Measurements from ENCODE around the gene SNAPIN.

GRCh38 chr1:153633754-153634665 is 24.5 kb upstream of the SNAPIN start, which contains the start of gene CHTOP:
- TF ChIP-seq POLR2A (IDR thresholded peaks at IDR 0.05) (peak; percentile 94), CTCF (IDR thresholded peaks at IDR 0.05) (peak in 2 of 4 experiments; percentile 26 to 44)
